ENCODE results near the gene PPM1K. TPM values are rescaled to one million over a fixed set of nuclear protein-coding genes. Genes with fewer than 3 reads are reported as not detected.

PPM1K gene
- total and polyA plus RNA-seq, 2 experiments from 2014 or later, result 9.1 to 12.0 TPM

DNA sequence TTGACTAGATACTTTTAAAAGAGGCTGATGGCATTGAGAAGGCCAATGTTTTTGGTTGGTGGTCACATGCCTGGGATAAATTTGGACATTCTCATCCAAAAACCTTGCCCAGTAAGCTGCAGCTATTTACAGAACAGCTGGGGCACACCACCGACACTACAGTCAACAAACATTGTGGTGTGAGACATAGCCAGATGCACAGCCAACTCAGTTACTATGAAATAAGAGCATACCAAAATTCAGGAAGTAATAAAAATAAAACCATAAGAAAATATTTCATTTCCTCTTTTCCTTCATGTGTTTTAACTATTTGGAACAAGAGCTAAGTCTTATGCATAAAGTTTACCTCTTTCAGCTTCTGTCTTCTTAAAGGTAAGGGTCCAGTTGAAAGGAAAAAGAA lies 8.8 kb downstream of the PPM1K start:
- no peak for ATAC-seq
- Mint-ChIP-seq H3K36me3 (ENCODE audit: low read depth) (peaks cover 48% of the 10 kb centered on the region), H3K27ac (no peak overlapping the region), H3K27me3 (ENCODE audit: insufficient read depth, low read depth, poor library complexity) (peaks cover 3% of the 10 kb centered on the region), H3K4me1 (peaks cover 14% of the 10 kb centered on the region), H3K4me3 (no peak overlapping the region), H3K9me3 (peaks cover 26% of the 10 kb centered on the region)
- no peaks in the 10 kb centered on the region for H3K4me1 ChIP-seq (ENCODE audit: insufficient read depth)
- no peak overlapping the region for H3K4me3 ChIP-seq
- H2AFZ ChIP-seq, result no peak overlapping the region
- 0 out of 2 replicates have a peak, but pooled peaks cover 4% of the 10 kb centered on the region for H3K9me2 ChIP-seq (ENCODE audit: insufficient read depth)
- H3F3A ChIP-seq (replicated peaks; ENCODE audit: low read depth), result no peaks in the 10 kb centered on the region
- peaks cover 11% of the 10 kb centered on the region; the same call in 1 of the 2 replicates for H3K36me3 ChIP-seq (ENCODE audit: insufficient read depth)
- H3K79me2 ChIP-seq (replicated peaks; ENCODE audit: insufficient read depth), result peaks cover 4% of the 10 kb centered on the region; the same call in 1 of the 2 replicates
- no peak for DNase-seq (ENCODE audit: low spot score)
- no peaks in the 10 kb centered on the region; the same call in 1 of the 2 replicates for H4K20me1 ChIP-seq (replicated peaks; ENCODE audit: insufficient read depth)
- no peaks in the 10 kb centered on the region for H3K27me3 ChIP-seq (ENCODE audit: insufficient read depth)
- H3K4me2 ChIP-seq, result no peak overlapping the region
- no peak overlapping the region for H3K27ac ChIP-seq (ENCODE audit: low read depth)
- no peak for TF ChIP-seq NANOG (IDR thresholded peaks at IDR 0.05; ENCODE audit: borderline replicate concordance)

DNA sequence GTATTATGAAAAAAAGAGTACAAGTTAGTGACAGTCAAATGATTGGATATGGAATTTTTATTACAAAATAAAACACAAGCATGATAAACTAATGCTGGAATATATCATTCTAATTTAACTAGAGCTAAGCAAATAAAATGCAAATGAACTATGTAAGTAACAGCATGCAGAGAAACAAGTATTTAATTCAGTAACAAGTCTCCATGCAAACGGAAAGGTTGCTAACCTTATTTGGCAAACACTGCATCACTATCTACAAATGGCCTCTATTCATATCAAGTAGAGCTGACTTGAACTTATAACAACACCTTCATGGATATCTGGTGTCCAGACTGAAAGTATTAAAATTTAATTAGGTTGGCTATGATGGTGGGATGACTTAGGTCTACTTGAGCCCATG lies 15.4 kb downstream of the PPM1K start:
- Histone ChIP-seq H3F3A (replicated peaks; ENCODE audit: low read depth) (no peaks in the 10 kb centered on the region), H3K4me1 (ENCODE audit: insufficient read depth) (no peaks in the 10 kb centered on the region), H4K20me1 (replicated peaks; ENCODE audit: insufficient read depth) (no peaks in the 10 kb centered on the region), H3K4me3 (no peak overlapping the region), H3K79me2 (replicated peaks; ENCODE audit: insufficient read depth) (no peaks in the 10 kb centered on the region), H3K27me3 (ENCODE audit: insufficient read depth) (no peaks in the 10 kb centered on the region), H3K4me2 (no peak overlapping the region), H3K27ac (ENCODE audit: low read depth) (no peak overlapping the region), H2AFZ (no peak overlapping the region), H3K9me2 (ENCODE audit: insufficient read depth) (no peaks in the 10 kb centered on the region), H3K36me3 (ENCODE audit: insufficient read depth) (peaks cover 2% of the 10 kb centered on the region; the same call in 1 of the 2 replicates)
- Mint-ChIP-seq H3K4me1 (no peaks in the 10 kb centered on the region; the same call in 2 of the 3 replicates), H3K27me3 (ENCODE audit: insufficient read depth, low read depth, poor library complexity) (no peaks in the 10 kb centered on the region), H3K27ac (no peak overlapping the region), H3K36me3 (ENCODE audit: low read depth) (peaks cover 14% of the 10 kb centered on the region), H3K9me3 (peaks cover 2% of the 10 kb centered on the region; the same call in 2 of the 3 replicates), H3K4me3 (no peak overlapping the region)
- DNase-seq (ENCODE audit: low spot score), result no peak
- no peak for ATAC-seq
- TF ChIP-seq, protein P1, sequence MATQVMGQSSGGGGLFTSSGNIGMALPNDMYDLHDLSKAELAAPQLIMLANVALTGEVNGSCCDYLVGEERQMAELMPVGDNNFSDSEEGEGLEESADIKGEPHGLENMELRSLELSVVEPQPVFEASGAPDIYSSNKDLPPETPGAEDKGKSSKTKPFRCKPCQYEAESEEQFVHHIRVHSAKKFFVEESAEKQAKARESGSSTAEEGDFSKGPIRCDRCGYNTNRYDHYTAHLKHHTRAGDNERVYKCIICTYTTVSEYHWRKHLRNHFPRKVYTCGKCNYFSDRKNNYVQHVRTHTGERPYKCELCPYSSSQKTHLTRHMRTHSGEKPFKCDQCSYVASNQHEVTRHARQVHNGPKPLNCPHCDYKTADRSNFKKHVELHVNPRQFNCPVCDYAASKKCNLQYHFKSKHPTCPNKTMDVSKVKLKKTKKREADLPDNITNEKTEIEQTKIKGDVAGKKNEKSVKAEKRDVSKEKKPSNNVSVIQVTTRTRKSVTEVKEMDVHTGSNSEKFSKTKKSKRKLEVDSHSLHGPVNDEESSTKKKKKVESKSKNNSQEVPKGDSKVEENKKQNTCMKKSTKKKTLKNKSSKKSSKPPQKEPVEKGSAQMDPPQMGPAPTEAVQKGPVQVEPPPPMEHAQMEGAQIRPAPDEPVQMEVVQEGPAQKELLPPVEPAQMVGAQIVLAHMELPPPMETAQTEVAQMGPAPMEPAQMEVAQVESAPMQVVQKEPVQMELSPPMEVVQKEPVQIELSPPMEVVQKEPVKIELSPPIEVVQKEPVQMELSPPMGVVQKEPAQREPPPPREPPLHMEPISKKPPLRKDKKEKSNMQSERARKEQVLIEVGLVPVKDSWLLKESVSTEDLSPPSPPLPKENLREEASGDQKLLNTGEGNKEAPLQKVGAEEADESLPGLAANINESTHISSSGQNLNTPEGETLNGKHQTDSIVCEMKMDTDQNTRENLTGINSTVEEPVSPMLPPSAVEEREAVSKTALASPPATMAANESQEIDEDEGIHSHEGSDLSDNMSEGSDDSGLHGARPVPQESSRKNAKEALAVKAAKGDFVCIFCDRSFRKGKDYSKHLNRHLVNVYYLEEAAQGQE (IDR thresholded peaks at IDR 0.05; ENCODE audit: unreplicated experiment), result no peak
- TF ChIP-seq STAT1 (IDR thresholded peaks at IDR 0.05; ENCODE audit: unreplicated experiment) (no peak), ZNF114 (CRISPR knock-in tag; IDR thresholded peaks at IDR 0.05) (no peak), ZNF331 (CRISPR knock-in tag; IDR thresholded peaks at IDR 0.05; ENCODE audit: low read depth) (no peak), EZH2 (IDR thresholded peaks at IDR 0.05; ENCODE audit: low read depth, unreplicated experiment) (no peak)
- TF ChIP-seq, protein P2, sequence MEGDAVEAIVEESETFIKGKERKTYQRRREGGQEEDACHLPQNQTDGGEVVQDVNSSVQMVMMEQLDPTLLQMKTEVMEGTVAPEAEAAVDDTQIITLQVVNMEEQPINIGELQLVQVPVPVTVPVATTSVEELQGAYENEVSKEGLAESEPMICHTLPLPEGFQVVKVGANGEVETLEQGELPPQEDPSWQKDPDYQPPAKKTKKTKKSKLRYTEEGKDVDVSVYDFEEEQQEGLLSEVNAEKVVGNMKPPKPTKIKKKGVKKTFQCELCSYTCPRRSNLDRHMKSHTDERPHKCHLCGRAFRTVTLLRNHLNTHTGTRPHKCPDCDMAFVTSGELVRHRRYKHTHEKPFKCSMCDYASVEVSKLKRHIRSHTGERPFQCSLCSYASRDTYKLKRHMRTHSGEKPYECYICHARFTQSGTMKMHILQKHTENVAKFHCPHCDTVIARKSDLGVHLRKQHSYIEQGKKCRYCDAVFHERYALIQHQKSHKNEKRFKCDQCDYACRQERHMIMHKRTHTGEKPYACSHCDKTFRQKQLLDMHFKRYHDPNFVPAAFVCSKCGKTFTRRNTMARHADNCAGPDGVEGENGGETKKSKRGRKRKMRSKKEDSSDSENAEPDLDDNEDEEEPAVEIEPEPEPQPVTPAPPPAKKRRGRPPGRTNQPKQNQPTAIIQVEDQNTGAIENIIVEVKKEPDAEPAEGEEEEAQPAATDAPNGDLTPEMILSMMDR (conservative IDR thresholded peaks at IDR 0.05; ENCODE audit: low read depth in 2 of 2), result no peak
- TF ChIP-seq, protein P3, sequence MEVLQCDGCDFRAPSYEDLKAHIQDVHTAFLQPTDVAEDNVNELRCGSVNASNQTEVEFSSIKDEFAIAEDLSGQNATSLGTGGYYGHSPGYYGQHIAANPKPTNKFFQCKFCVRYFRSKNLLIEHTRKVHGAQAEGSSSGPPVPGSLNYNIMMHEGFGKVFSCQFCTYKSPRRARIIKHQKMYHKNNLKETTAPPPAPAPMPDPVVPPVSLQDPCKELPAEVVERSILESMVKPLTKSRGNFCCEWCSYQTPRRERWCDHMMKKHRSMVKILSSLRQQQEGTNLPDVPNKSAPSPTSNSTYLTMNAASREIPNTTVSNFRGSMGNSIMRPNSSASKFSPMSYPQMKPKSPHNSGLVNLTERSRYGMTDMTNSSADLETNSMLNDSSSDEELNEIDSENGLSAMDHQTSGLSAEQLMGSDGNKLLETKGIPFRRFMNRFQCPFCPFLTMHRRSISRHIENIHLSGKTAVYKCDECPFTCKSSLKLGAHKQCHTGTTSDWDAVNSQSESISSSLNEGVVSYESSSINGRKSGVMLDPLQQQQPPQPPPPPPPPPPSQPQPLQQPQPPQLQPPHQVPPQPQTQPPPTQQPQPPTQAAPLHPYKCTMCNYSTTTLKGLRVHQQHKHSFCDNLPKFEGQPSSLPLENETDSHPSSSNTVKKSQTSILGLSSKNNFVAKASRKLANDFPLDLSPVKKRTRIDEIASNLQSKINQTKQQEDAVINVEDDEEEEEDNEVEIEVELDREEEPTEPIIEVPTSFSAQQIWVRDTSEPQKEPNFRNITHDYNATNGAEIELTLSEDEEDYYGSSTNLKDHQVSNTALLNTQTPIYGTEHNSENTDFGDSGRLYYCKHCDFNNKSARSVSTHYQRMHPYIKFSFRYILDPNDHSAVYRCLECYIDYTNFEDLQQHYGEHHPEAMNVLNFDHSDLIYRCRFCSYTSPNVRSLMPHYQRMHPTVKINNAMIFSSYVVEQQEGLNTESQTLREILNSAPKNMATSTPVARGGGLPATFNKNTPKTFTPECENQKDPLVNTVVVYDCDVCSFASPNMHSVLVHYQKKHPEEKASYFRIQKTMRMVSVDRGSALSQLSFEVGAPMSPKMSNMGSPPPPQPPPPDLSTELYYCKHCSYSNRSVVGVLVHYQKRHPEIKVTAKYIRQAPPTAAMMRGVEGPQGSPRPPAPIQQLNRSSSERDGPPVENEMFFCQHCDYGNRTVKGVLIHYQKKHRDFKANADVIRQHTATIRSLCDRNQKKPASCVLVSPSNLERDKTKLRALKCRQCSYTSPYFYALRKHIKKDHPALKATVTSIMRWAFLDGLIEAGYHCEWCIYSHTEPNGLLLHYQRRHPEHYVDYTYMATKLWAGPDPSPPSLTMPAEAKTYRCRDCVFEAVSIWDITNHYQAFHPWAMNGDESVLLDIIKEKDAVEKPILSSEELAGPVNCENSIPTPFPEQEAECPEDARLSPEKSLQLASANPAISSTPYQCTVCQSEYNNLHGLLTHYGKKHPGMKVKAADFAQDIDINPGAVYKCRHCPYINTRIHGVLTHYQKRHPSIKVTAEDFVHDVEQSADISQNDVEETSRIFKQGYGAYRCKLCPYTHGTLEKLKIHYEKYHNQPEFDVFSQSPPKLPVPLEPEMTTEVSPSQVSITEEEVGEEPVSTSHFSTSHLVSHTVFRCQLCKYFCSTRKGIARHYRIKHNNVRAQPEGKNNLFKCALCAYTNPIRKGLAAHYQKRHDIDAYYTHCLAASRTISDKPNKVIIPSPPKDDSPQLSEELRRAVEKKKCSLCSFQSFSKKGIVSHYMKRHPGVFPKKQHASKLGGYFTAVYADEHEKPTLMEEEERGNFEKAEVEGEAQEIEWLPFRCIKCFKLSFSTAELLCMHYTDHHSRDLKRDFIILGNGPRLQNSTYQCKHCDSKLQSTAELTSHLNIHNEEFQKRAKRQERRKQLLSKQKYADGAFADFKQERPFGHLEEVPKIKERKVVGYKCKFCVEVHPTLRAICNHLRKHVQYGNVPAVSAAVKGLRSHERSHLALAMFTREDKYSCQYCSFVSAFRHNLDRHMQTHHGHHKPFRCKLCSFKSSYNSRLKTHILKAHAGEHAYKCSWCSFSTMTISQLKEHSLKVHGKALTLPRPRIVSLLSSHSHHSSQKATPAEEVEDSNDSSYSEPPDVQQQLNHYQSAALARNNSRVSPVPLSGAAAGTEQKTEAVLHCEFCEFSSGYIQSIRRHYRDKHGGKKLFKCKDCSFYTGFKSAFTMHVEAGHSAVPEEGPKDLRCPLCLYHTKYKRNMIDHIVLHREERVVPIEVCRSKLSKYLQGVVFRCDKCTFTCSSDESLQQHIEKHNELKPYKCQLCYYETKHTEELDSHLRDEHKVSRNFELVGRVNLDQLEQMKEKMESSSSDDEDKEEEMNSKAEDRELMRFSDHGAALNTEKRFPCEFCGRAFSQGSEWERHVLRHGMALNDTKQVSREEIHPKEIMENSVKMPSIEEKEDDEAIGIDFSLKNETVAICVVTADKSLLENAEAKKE (CRISPR knock-in tag; IDR thresholded peaks at IDR 0.05), result no peak
- TF ChIP-seq, protein P4, sequence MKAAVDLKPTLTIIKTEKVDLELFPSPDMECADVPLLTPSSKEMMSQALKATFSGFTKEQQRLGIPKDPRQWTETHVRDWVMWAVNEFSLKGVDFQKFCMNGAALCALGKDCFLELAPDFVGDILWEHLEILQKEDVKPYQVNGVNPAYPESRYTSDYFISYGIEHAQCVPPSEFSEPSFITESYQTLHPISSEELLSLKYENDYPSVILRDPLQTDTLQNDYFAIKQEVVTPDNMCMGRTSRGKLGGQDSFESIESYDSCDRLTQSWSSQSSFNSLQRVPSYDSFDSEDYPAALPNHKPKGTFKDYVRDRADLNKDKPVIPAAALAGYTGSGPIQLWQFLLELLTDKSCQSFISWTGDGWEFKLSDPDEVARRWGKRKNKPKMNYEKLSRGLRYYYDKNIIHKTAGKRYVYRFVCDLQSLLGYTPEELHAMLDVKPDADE (IDR thresholded peaks at IDR 0.05), result no peak

Measured in GM23338 (cell line).